Transverse colon (tissue), 4 donors: ENCODE results near the gene SERF2. TPM values are rescaled to one million over a fixed set of nuclear protein-coding genes. Genes with fewer than 3 reads are reported as not detected.

ENCODE experiments used
- DNase-seq: peaks from one replicate; pipeline ENCODE4 v3.0.0-alpha.2; 2019
- H3K27ac ChIP-seq, 4 donors: fragments of 200-600 bp; sonication (generic); 2 replicates each; pipeline ENCODE4 v1.5.1; 2016 to 2018; ENCODE audit warnings: inconsistent platforms in 4 of 4
- H3K27me3 ChIP-seq: fragments of 200-600 bp; sonication (generic); 2 replicates; pipeline ENCODE4 v1.5.1; 2017; ENCODE audit warnings: inconsistent platforms
- H3K36me3 ChIP-seq, 4 donors: fragments of 200-600 bp; sonication (generic); 2 replicates each; pipeline ENCODE4 v1.5.1; 2017 to 2019; ENCODE audit warnings: inconsistent platforms in 4 of 4
- H3K4me1 ChIP-seq, 4 donors: fragments of 200-600 bp; sonication (generic); 2 replicates each; pipeline ENCODE4 v1.5.1; 2017 to 2020; ENCODE audit warnings: inconsistent platforms in 4 of 4
- H3K4me3 ChIP-seq, 4 donors: fragments of 200-600 bp; sonication (generic); 1 replicate in 1 of 4; 2 replicates in 3 of 4; pipeline versions ENCODE4 v1.5.1 to v1.6.1; 2017 to 2019; ENCODE audit warnings: inconsistent platforms in 4 of 4
- H3K9me3 ChIP-seq, 2 donors: fragments of 200-600 bp; sonication (generic); 2 replicates each; pipeline ENCODE4 v1.5.1; 2017 to 2019; ENCODE audit warnings: inconsistent platforms in 2 of 2
- CTCF ChIP-seq, 5 experiments: fragments of 200-600 bp in 3 of 5; fragments of 450-650 bp in 2 of 5; sonication (generic) in 3 of 5; IDR thresholded peaks; 1 replicate in 2 of 5; 2 replicates in 3 of 5; pipeline ENCODE4 v1.5.1; 2016 to 2017; ENCODE audit warnings: antibody characterized with exemption in 5 of 5, inconsistent platforms in 3 of 5, mild to moderate bottlenecking in 2 of 5, moderate library complexity in 1 of 5
- EP300 ChIP-seq: sonication (generic); formaldehyde crosslinking; IDR thresholded peaks from one replicate; pipeline ENCODE4 v1.6.1; 2017; ENCODE audit warnings: antibody characterized with exemption, low read depth
- POLR2A ChIP-seq: fragments of 450-650 bp; IDR thresholded peaks from one replicate; pipeline ENCODE4 v1.6.1; 2016; ENCODE audit warnings: antibody characterized with exemption, mild to moderate bottlenecking, moderate library complexity
- POLR2AphosphoS5 ChIP-seq, 3 donors: sonication (generic); formaldehyde crosslinking; IDR thresholded peaks; one replicate each; pipeline ENCODE4 v1.6.1; 2016; ENCODE audit warnings: antibody characterized with exemption in 3 of 3
- WGBS, 2 donors: methylation state at CpG; one replicate each; pipeline ENCODE4 v1.1.5; 2018; ENCODE audit warnings: low coverage in 1 of 2; 5-methylcytosine and 5-hydroxymethylcytosine counted together
- in situ Hi-C, 4 donors: fragments of 200-750 bp; cut with MboI; loops; one replicate each; pipeline versions ENCODE4 v1.15.0 to v1.15.1; 2017; ENCODE audit warnings: low sequenced_read_pairs in 3 of 4, low pct_ligation_motif_present in 1 of 4, low pct_unique_long_range_greater_than_20kb in 1 of 4
- intact Hi-C: fragments of 100-400 bp; cut with DNase I; formaldehyde crosslinking; loops from one replicate; pipeline ENCODE4 v1.15.1; 2023; ENCODE audit warnings: low total_unique reads
- total RNA-seq, 4 donors: library from RNA; depleted of rRNA; stranded (reverse); fragments of >200 nt; gene quantifications; one replicate each; pipeline ENCODE4 v1.1.0, GENCODE V29; 2016

Gene SERF2
- total RNA-seq, 4 donors from 2014 or later: 663 to 1,001 (median 825) TPM

- no peak for DNase-seq
- TF ChIP-seq EP300 (no peak), CTCF (IDR thresholded peaks at IDR 0.05) (no peak), POLR2A (no peak), POLR2AphosphoS5 (IDR thresholded peaks at IDR 0.05) (no peak)
- H3K36me3 ChIP-seq: peaks cover 0 to 15% (median 6%) of the 10 kb centered on the region in 4 donors
- whole genome bisulfite sequencing, 2 donors: 69% methylated on average over 10 of the region's 10 CpGs; no CpG with 5 or more reads in 1 of the 2 donors
- intact Hi-C loops (no loop called here), in situ Hi-C loops (loop anchor here in 1 of 4 donors (25.0 kb wide), 1 partner anchor 306 kb away; the partner anchor contains the start of gene TP53BP1)
- H3K9me3 ChIP-seq: no peaks in the 10 kb centered on the region
- H3K4me1 ChIP-seq: peaks cover 35 to 60% (median 46%) of the 10 kb centered on the region in 4 donors
- peak overlapping the region; percentile 90 to 99 (median 97) for H3K27ac ChIP-seq
- H3K4me3 ChIP-seq: peak overlapping the region in 3 of 4 donors; percentile 74 to 94 (median 90)
- H3K27me3 ChIP-seq: no peaks in the 10 kb centered on the region
Measured at GRCh38 chr15:43793647-43794046, 1.5 kb downstream of the SERF2 start.

GRCh38 chr15:43794269-43795037 lies 2.3 kb downstream of the SERF2 start:
- 83 to 87% methylated on average over 3 to 9 of the region's 9 CpGs for WGBS, 2 donors
- no peak for DNase-seq
- TF ChIP-seq CTCF (IDR thresholded peaks at IDR 0.05) (no peak), EP300 (no peak), POLR2AphosphoS5 (IDR thresholded peaks at IDR 0.05) (no peak), POLR2A (no peak)
- peaks cover 38 to 68% (median 50%) of the 10 kb centered on the region in 4 donors for H3K4me1 ChIP-seq
- intact Hi-C loops: no loop called here
- H3K27ac ChIP-seq: peak overlapping the region; percentile 33 to 99 (median 97)
- in situ Hi-C loops: loop anchor here in 1 of 4 donors (25.0 kb wide), 1 partner anchor 307 kb away; the partner anchor contains the start of gene TP53BP1
- peak overlapping the region in 1 of 4 donors; percentile 94 for H3K4me3 ChIP-seq
- peaks cover 0 to 15% (median 6%) of the 10 kb centered on the region in 4 donors for H3K36me3 ChIP-seq
- H3K27me3 ChIP-seq: no peaks in the 10 kb centered on the region
- no peaks in the 10 kb centered on the region for H3K9me3 ChIP-seq

- peaks cover 0 to 15% (median 6%) of the 10 kb centered on the region in 4 donors for H3K36me3 ChIP-seq
- peaks cover 45 to 75% (median 58%) of the 10 kb centered on the region in 4 donors for H3K4me1 ChIP-seq
Measured at GRCh38 chr15:43795197-43795596, 3.1 kb downstream of the SERF2 start.

More at GRCh38 chr15:43795197-43795596, 3.1 kb downstream of the SERF2 start:
- H3K9me3 ChIP-seq: no peaks in the 10 kb centered on the region
- no peak for DNase-seq
- intact Hi-C loops: no loop called here
- in situ Hi-C loops: loop anchor here in 1 of 4 donors (25.0 kb wide), 1 partner anchor 308 kb away; the partner anchor contains the start of gene TP53BP1
- H3K27ac ChIP-seq: peak overlapping the region; percentile 9 to 99 (median 18)
- H3K4me3 ChIP-seq: no peak overlapping the region
- H3K27me3 ChIP-seq: no peaks in the 10 kb centered on the region
- 80 to 88% methylated on average over 1 to 2 of the region's 2 CpGs for WGBS, 2 donors
- TF ChIP-seq POLR2AphosphoS5 (IDR thresholded peaks at IDR 0.05) (no peak), POLR2A (no peak), CTCF (IDR thresholded peaks at IDR 0.05) (no peak), EP300 (no peak)
